ENCODE data around the gene CARD11. TPM values are rescaled to one million over a fixed set of nuclear protein-coding genes. Genes with fewer than 3 reads are reported as not detected.

CARD11 gene
- polyA plus RNA-seq, 2 donors = 0.66 to 1.3 TPM

DNA sequence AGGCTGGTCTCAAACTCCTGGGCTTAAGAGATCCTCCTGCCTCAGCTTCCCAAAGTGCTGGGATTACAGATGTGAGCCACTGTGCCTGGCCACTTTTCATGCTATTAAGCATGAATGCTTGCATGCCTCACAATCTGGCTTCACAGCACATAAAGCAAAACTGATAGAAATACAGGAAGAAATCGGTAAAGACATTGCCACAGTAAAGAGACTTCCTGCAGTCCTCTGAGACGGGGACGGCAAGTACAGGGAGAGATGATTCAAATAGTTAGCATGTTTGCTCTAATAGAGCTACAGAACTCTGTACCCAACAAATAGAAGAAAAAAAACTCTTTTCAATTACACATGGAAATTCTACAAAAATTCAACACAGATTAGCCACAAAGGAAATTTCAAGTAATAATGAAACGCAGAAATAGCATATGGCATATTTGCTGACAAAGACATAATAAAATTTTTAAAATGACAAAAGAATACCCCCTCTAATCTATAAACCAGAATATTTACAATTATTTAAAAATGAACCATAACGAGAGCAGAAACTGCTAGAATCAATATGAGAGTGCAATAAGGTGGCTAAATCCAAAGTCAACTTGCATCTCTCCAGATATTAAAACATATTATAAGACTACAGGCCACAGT lies 32.3 kb downstream of the CARD11 start:
- Histone ChIP-seq H3K4me1 (ENCODE audit: control insufficient read depth in 2 of 2, insufficient read depth in 2 of 2, low read length in 1 of 2) (no peaks in the 10 kb centered on the region), H3K9me3 (ENCODE audit: control insufficient read depth in 2 of 2, insufficient read depth in 1 of 2, low read depth in 1 of 2, low read length in 1 of 2) (peaks cover 0 to 2% of the 10 kb centered on the region in 2 donors), H3K27me3 (ENCODE audit: control insufficient read depth in 1 of 2, insufficient read depth in 2 of 2, low read length in 2 of 2) (no peaks in the 10 kb centered on the region), H3K36me3 (ENCODE audit: control insufficient read depth in 2 of 2, insufficient read depth in 2 of 2, low read length in 1 of 2) (no peaks in the 10 kb centered on the region), H3K27ac (ENCODE audit: low read depth in 2 of 2, low read length in 1 of 2) (no peak overlapping the region), H3K4me3 (ENCODE audit: low read depth in 1 of 2, low read length in 2 of 2) (no peak overlapping the region)
- 70 to 71% methylated on average over 5 of the region's 5 CpGs for WGBS, 2 donors

DNA sequence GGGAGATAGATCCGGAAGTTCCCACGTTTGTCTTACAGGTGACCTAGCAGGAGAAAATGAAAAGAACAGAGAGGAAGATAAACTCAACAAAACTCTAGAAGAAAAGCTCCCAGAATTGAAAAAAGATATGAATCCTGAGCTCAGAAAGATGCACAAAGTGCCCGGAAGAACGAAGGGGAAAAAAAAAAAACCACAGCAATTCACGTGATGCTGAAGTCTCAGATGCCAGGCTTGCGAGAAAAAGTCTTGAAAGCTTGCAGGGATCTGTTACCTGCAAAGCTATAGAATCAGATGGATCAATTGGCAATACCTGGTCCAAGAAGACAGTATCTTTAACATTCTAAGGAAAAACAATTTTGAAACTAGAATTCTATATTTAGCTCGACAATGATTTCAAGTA lies 33.5 kb downstream of the CARD11 start:
- WGBS, 2 donors = 75 to 80% methylated on average over 7 of the region's 7 CpGs

DNA sequence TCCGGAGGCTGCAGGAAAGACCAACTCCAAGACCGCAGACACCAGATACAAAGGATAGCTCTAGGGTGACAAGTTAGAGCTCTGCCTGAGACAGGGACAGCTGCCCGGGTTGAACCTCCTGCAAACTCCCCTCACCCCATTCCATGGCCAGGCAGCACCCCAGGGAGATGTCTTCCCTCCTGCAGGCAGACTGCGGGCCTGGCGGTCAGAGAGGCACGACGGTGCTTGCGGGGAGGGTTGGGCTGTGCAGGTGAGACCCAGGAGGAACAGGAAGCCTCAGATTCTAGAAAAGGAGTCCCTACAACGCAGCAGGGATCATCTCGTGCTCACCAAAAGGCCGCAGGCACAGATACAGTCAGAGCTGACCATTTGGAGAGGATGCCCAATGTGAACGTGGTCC lies 34.6 kb downstream of the CARD11 start:
- Histone ChIP-seq H3K27ac (ENCODE audit: low read depth in 2 of 2, low read length in 1 of 2) (no peak overlapping the region), H3K9me3 (ENCODE audit: control insufficient read depth in 2 of 2, insufficient read depth in 1 of 2, low read depth in 1 of 2, low read length in 1 of 2) (peaks cover 0 to 2% of the 10 kb centered on the region in 2 donors), H3K4me1 (ENCODE audit: control insufficient read depth in 2 of 2, insufficient read depth in 2 of 2, low read length in 1 of 2) (no peaks in the 10 kb centered on the region), H3K27me3 (ENCODE audit: control insufficient read depth in 1 of 2, insufficient read depth in 2 of 2, low read length in 2 of 2) (no peaks in the 10 kb centered on the region), H3K4me3 (ENCODE audit: low read depth in 1 of 2, low read length in 2 of 2) (no peak overlapping the region), H3K36me3 (ENCODE audit: control insufficient read depth in 2 of 2, insufficient read depth in 2 of 2, low read length in 1 of 2) (no peaks in the 10 kb centered on the region)
- WGBS, 2 donors = 93 to 94% methylated on average over 12 of the region's 12 CpGs

More for the DNA sequence above, 33.5 kb downstream of the CARD11 start:
- Histone ChIP-seq H3K27me3 (ENCODE audit: control insufficient read depth in 1 of 2, insufficient read depth in 2 of 2, low read length in 2 of 2) (no peaks in the 10 kb centered on the region), H3K36me3 (ENCODE audit: control insufficient read depth in 2 of 2, insufficient read depth in 2 of 2, low read length in 1 of 2) (no peaks in the 10 kb centered on the region), H3K4me1 (ENCODE audit: control insufficient read depth in 2 of 2, insufficient read depth in 2 of 2, low read length in 1 of 2) (no peaks in the 10 kb centered on the region), H3K9me3 (ENCODE audit: control insufficient read depth in 2 of 2, insufficient read depth in 1 of 2, low read depth in 1 of 2, low read length in 1 of 2) (peaks cover 0 to 2% of the 10 kb centered on the region in 2 donors), H3K27ac (ENCODE audit: low read depth in 2 of 2, low read length in 1 of 2) (no peak overlapping the region), H3K4me3 (ENCODE audit: low read depth in 1 of 2, low read length in 2 of 2) (no peak overlapping the region)

DNA sequence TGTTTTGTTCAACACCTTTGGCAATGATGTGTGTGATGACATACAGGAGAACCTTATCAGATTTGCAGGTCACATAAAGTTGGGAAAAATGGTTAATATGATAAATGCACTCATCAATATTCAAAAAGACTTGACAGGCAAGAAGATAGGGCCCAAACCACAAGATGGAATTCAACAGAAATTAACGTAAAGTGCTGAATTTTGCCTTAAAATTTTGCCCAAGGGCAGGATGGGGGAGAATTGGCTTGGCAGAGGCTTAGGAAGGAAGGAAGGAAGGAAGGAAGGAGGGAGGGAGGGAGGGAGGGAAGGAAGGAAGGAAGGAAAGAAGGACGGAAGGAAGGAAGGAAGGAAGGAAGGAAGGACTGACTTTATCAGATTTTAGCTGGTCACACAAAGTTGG lies 35.3 kb downstream of the CARD11 start:
- Histone ChIP-seq H3K27ac (ENCODE audit: low read depth in 2 of 2, low read length in 1 of 2) (no peak overlapping the region), H3K9me3 (ENCODE audit: control insufficient read depth in 2 of 2, insufficient read depth in 1 of 2, low read depth in 1 of 2, low read length in 1 of 2) (peaks cover 0 to 2% of the 10 kb centered on the region in 2 donors), H3K36me3 (ENCODE audit: control insufficient read depth in 2 of 2, insufficient read depth in 2 of 2, low read length in 1 of 2) (no peaks in the 10 kb centered on the region), H3K4me3 (ENCODE audit: low read depth in 1 of 2, low read length in 2 of 2) (no peak overlapping the region), H3K27me3 (ENCODE audit: control insufficient read depth in 1 of 2, insufficient read depth in 2 of 2, low read length in 2 of 2) (no peaks in the 10 kb centered on the region), H3K4me1 (ENCODE audit: control insufficient read depth in 2 of 2, insufficient read depth in 2 of 2, low read length in 1 of 2) (no peaks in the 10 kb centered on the region)
- 79 to 86% methylated on average over 2 of the region's 2 CpGs for WGBS, 2 donors

DNA sequence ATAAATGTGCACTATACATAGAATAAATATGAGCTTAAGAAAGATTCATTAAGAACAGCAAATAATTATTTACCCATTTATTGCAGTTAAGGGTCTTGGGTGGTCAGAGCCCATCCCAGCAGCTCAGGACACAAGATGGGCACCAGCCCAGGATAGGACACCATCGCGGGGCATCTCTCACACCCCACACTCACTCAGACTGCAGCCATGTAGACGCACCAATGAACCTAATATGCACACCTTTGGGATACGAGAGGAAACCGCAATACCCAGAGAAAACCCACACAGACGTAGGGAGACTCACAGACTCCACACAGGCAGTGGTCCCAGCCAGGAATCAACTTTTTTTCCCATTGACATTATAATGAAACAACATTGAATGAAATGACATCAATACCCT lies 36.0 kb downstream of the CARD11 start:
- Histone ChIP-seq H3K4me1 (ENCODE audit: control insufficient read depth in 2 of 2, insufficient read depth in 2 of 2, low read length in 1 of 2) (no peaks in the 10 kb centered on the region), H3K27me3 (ENCODE audit: control insufficient read depth in 1 of 2, insufficient read depth in 2 of 2, low read length in 2 of 2) (no peaks in the 10 kb centered on the region), H3K9me3 (ENCODE audit: control insufficient read depth in 2 of 2, insufficient read depth in 1 of 2, low read depth in 1 of 2, low read length in 1 of 2) (no peaks in the 10 kb centered on the region), H3K27ac (ENCODE audit: low read depth in 2 of 2, low read length in 1 of 2) (no peak overlapping the region), H3K36me3 (ENCODE audit: control insufficient read depth in 2 of 2, insufficient read depth in 2 of 2, low read length in 1 of 2) (no peaks in the 10 kb centered on the region), H3K4me3 (ENCODE audit: low read depth in 1 of 2, low read length in 2 of 2) (no peak overlapping the region)
- 84 to 95% methylated on average over 6 of the region's 6 CpGs for WGBS, 2 donors

DNA sequence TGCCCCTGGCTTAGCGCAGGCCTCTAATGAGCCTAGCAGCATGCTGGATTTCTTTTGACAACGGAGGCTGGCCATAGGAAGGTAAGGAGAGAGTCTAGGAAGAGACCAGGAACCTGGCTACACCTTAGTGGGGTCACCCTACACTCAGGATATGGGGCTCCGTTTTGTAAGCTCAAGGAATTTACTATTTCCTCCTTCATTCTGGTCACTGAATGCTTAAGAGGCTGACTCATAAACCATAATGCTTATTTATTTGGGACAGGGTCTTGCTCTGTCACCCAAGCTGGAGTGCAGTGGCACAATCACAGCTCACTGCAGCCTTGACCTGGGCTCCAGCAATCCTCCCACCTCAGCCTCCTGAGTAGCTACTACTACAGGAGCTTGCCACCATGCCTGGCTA lies 38.4 kb downstream of the CARD11 start:
- Histone ChIP-seq H3K9me3 (ENCODE audit: control insufficient read depth in 2 of 2, insufficient read depth in 1 of 2, low read depth in 1 of 2, low read length in 1 of 2) (no peaks in the 10 kb centered on the region), H3K27me3 (ENCODE audit: control insufficient read depth in 1 of 2, insufficient read depth in 2 of 2, low read length in 2 of 2) (no peaks in the 10 kb centered on the region), H3K4me1 (ENCODE audit: control insufficient read depth in 2 of 2, insufficient read depth in 2 of 2, low read length in 1 of 2) (no peaks in the 10 kb centered on the region), H3K36me3 (ENCODE audit: control insufficient read depth in 2 of 2, insufficient read depth in 2 of 2, low read length in 1 of 2) (no peaks in the 10 kb centered on the region), H3K4me3 (ENCODE audit: low read depth in 1 of 2, low read length in 2 of 2) (no peak overlapping the region), H3K27ac (ENCODE audit: low read depth in 2 of 2, low read length in 1 of 2) (no peak overlapping the region)
- WGBS, 2 donors = 80 to 81% methylated on average over 3 of the region's 3 CpGs

DNA sequence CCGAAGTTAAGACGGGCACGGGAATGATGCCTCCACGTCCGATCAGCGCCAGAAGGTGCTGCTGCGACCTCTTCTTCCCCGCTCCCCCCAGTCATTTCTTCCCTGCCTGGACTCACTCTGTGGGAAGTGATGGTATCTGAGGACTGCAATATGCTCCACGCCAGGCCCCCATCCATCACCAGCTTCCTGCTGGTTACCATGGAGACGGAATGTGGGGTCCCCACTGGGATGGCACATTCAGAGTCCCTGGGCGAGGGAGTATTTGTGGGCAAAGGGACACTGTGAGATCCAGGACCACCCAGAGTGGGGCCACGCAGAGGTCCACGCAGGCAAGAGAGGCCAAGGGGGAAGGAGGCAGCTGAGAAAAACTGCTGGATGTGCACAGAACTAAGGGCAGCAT lies 39.7 kb downstream of the CARD11 start:
- Histone ChIP-seq H3K27ac (ENCODE audit: low read depth in 2 of 2, low read length in 1 of 2) (no peak overlapping the region), H3K4me3 (ENCODE audit: low read depth in 1 of 2, low read length in 2 of 2) (no peak overlapping the region), H3K9me3 (ENCODE audit: control insufficient read depth in 2 of 2, insufficient read depth in 1 of 2, low read depth in 1 of 2, low read length in 1 of 2) (no peaks in the 10 kb centered on the region), H3K36me3 (ENCODE audit: control insufficient read depth in 2 of 2, insufficient read depth in 2 of 2, low read length in 1 of 2) (no peaks in the 10 kb centered on the region), H3K4me1 (ENCODE audit: control insufficient read depth in 2 of 2, insufficient read depth in 2 of 2, low read length in 1 of 2) (no peaks in the 10 kb centered on the region), H3K27me3 (ENCODE audit: control insufficient read depth in 1 of 2, insufficient read depth in 2 of 2, low read length in 2 of 2) (no peaks in the 10 kb centered on the region)
- 85 to 94% methylated on average over 13 of the region's 13 CpGs for WGBS, 2 donors

DNA sequence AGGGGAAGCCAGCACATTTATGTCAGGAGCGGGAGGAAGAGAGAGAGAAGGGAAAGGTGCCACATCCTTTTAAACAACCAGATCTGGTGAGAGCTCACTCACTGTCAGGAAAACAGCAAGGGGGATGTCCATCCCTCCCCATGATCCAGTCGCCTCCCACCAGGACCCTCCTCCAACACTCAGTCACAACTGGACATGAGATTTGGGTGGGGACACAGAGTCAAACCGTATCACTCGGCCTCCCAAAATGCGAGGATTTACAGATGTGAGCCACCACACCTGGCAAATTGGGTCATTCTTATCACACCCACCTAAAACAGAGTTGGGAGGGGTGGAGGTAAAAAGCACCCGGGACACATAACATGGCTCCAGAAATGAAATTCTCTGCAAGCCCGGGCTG lies 41.0 kb downstream of the CARD11 start:
- Histone ChIP-seq H3K27ac (ENCODE audit: low read depth in 2 of 2, low read length in 1 of 2) (no peak overlapping the region), H3K4me3 (ENCODE audit: low read depth in 1 of 2, low read length in 2 of 2) (no peak overlapping the region), H3K27me3 (ENCODE audit: control insufficient read depth in 1 of 2, insufficient read depth in 2 of 2, low read length in 2 of 2) (no peaks in the 10 kb centered on the region), H3K4me1 (ENCODE audit: control insufficient read depth in 2 of 2, insufficient read depth in 2 of 2, low read length in 1 of 2) (no peaks in the 10 kb centered on the region), H3K36me3 (ENCODE audit: control insufficient read depth in 2 of 2, insufficient read depth in 2 of 2, low read length in 1 of 2) (no peaks in the 10 kb centered on the region), H3K9me3 (ENCODE audit: control insufficient read depth in 2 of 2, insufficient read depth in 1 of 2, low read depth in 1 of 2, low read length in 1 of 2) (no peaks in the 10 kb centered on the region)
- 84 to 87% methylated on average over 7 of the region's 7 CpGs for WGBS, 2 donors

DNA sequence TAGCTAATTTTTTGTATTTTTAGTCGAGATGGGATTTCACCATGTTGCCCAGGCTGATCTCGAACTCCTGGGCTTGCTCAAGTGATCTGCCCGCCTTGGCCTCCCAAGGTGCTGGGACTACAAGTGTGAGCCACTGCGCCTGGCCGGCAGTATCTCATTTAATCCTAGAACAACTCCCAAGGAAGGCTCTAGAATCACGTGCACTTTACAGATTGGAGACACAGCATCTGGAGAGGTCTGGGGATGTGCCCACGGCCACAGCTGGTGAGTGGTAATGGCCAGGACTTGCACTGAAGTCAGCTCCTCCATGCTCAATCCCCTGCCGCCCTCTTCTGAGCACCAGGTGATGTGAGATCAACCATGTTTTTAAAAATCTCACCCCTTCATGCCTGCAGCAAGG lies 43.1 kb downstream of the CARD11 start:
- WGBS, 2 donors = 88 to 91% methylated on average over 8 of the region's 8 CpGs
- no peaks in the 10 kb centered on the region for H3K4me1 ChIP-seq (ENCODE audit: control insufficient read depth in 2 of 2, insufficient read depth in 2 of 2, low read length in 1 of 2)
- no peak overlapping the region for H3K4me3 ChIP-seq (ENCODE audit: low read depth in 1 of 2, low read length in 2 of 2)
- no peaks in the 10 kb centered on the region for H3K36me3 ChIP-seq (ENCODE audit: control insufficient read depth in 2 of 2, insufficient read depth in 2 of 2, low read length in 1 of 2)
- no peaks in the 10 kb centered on the region for H3K9me3 ChIP-seq (ENCODE audit: control insufficient read depth in 2 of 2, insufficient read depth in 1 of 2, low read depth in 1 of 2, low read length in 1 of 2)
- H3K27me3 ChIP-seq (ENCODE audit: control insufficient read depth in 1 of 2, insufficient read depth in 2 of 2, low read length in 2 of 2) = no peaks in the 10 kb centered on the region
- H3K27ac ChIP-seq (ENCODE audit: low read depth in 2 of 2, low read length in 1 of 2) = no peak overlapping the region

DNA sequence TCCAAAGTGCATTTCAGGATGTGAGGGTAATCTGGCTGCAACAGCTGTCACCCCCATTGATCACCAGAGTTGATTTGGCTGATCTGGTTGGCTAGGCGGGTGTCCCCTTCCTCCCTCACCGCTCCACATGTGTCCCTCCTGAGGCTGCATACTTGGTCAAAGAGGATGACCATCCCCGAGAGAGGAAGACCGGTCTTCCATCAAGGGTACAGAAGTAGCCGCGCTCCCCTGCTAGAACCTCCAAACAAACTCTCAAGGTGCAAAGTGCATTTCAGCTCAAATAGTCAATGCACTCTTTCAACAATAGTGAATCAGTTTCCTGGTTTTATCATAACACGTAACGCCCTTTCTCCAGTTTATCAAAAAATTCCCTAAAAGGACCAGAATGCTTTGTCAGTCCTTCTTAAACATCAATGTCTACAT lies 44.6 kb downstream of the CARD11 start:
- Histone ChIP-seq H3K4me1 (ENCODE audit: control insufficient read depth in 2 of 2, insufficient read depth in 2 of 2, low read length in 1 of 2) (peaks cover 0 to 3% of the 10 kb centered on the region in 2 donors), H3K36me3 (ENCODE audit: control insufficient read depth in 2 of 2, insufficient read depth in 2 of 2, low read length in 1 of 2) (no peaks in the 10 kb centered on the region), H3K9me3 (ENCODE audit: control insufficient read depth in 2 of 2, insufficient read depth in 1 of 2, low read depth in 1 of 2, low read length in 1 of 2) (no peaks in the 10 kb centered on the region), H3K4me3 (ENCODE audit: low read depth in 1 of 2, low read length in 2 of 2) (no peak overlapping the region), H3K27me3 (ENCODE audit: control insufficient read depth in 1 of 2, insufficient read depth in 2 of 2, low read length in 2 of 2) (no peaks in the 10 kb centered on the region), H3K27ac (ENCODE audit: low read depth in 2 of 2, low read length in 1 of 2) (no peak overlapping the region)
- 79 to 91% methylated on average over 8 of the region's 8 CpGs for WGBS, 2 donors
